ENCODE measurements around the gene ZBTB7C. TPM values are rescaled to one million over a fixed set of nuclear protein-coding genes. Genes with fewer than 3 reads are reported as not detected.

The ZBTB7C gene
- polyA plus RNA-seq, 1 donor = 1.7 TPM

DNA sequence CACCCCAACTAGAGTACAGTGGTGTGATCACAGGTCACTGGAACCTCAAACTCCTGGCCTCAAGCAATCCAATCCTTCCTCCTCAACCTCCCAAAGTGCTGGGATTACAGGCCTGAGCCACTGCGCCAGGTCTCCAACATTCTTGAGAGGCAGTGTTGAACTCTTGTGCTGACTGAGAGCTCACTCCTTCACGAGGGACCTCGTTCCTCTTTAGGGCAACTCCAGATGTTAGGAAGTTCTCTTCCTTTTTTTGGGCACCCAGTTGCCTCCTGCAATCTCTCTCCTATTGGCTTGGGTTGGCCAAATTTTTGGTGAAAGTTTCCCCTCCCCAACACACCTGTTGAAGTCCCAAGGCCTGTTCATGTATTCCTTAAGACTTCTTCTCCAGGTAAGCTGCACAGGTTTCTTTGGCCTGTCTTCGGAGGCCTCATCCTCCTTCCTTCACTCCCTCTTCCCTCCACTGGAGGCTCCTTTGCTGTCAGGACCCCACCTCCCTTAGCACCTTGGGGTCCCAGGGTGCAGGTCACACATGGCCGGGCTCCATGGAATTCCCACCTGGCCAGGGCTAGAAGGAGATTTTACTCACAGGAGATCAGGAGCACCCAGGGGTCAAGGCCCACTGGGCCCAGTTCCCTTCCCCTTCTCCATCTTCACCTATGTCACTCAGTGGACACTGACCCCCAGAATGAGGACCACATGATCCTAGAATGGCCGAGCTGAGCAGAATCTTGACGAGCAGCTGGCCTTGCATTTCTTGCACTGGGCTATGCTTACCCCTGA lies 384.1 kb downstream of the ZBTB7C start:
- no CpG with 5 or more reads among the region's 7 CpGs for whole genome bisulfite sequencing (ENCODE audit: insufficient coverage, low lambda C conversion rate)
- peaks cover 4% of the 10 kb centered on the region for H3K4me1 ChIP-seq (ENCODE audit: control insufficient read depth, insufficient read depth, low read length)
- no peak for DNase-seq

DNA sequence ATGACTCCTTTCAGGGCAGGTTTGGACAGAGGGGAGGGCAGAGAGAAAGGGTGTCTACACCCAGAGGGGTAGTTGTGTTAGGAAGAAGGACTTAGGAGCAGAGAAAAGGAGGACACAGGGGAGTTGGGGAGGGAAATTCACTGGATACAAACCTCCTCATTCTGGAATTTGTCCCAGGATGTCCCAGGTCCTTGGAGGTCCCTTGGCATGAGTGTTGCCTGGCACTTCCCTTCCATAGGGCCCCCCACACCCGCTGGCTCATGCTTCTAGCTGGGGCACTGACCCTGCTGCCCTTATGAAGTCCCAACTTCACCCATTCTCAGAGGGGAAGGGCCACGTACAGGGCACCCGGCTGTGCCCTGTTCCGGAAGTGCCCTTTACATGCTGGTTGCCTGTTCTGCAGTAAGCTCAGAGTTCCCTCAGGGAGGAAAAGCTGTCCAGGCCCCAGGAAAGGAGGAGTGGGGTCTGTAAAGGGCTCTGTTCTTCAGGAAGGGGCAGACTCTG lies 385.1 kb downstream of the ZBTB7C start:
- Histone ChIP-seq H3K4me3 (ENCODE audit: low read length) (no peak overlapping the region), H3K27ac (ENCODE audit: low read length) (no peak overlapping the region), H3K9me3 (ENCODE audit: control insufficient read depth, low read depth, low read length) (no peaks in the 10 kb centered on the region), H3K27me3 (ENCODE audit: control insufficient read depth, insufficient read depth, low read length) (peaks cover 16% of the 10 kb centered on the region), H3K36me3 (ENCODE audit: control insufficient read depth, insufficient read depth, low read length) (no peaks in the 10 kb centered on the region), H3K4me1 (ENCODE audit: control insufficient read depth, insufficient read depth, low read length) (peaks cover 4% of the 10 kb centered on the region)
- no CpG with 5 or more reads among the region's 4 CpGs for WGBS (ENCODE audit: insufficient coverage, low lambda C conversion rate)
- no peak for DNase-seq

More for the DNA sequence above, 384.1 kb downstream of the ZBTB7C start:
- H3K27ac ChIP-seq (ENCODE audit: low read length) = no peak overlapping the region
- H3K9me3 ChIP-seq (ENCODE audit: control insufficient read depth, low read depth, low read length) = no peaks in the 10 kb centered on the region
- H3K27me3 ChIP-seq (ENCODE audit: control insufficient read depth, insufficient read depth, low read length) = peaks cover 16% of the 10 kb centered on the region
- no peak overlapping the region for H3K4me3 ChIP-seq (ENCODE audit: low read length)
- no peaks in the 10 kb centered on the region for H3K36me3 ChIP-seq (ENCODE audit: control insufficient read depth, insufficient read depth, low read length)

DNA sequence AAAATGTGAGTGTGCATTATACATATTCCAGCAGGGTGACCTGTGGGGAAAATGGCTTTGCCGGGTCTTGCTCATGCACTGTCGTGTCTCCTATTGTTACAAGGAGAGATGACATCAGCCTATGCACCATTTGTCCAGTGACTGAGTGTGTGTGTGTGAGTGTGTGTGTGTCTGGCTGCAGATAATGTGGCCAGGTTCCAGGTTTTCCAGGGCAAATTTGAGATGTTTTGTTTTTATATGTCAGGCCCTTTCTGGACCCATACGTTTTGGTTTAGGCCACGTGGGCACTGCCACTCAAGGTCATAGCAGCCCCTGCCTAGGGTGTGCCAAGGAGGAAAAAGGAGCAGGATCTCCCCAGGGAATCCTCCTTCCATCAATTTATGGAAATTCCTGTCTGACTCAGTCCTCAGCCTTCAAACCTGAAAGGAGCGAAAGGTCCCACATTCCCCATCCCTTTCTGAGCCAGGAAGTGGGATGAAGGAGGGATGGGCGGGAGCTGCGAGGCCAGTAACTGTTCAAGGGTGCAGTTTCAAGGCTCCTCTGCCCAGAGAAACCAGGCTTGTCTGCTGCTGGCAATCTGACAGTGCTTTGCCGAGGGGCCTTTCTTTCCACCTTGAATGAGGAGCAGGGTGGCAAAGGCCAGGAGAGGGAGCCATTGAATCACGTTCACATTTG lies 385.7 kb downstream of the ZBTB7C start:
- no peak overlapping the region for H3K4me3 ChIP-seq (ENCODE audit: low read length)
- peaks cover 4% of the 10 kb centered on the region for H3K4me1 ChIP-seq (ENCODE audit: control insufficient read depth, insufficient read depth, low read length)
- no peak overlapping the region for H3K27ac ChIP-seq (ENCODE audit: low read length)
- H3K9me3 ChIP-seq (ENCODE audit: control insufficient read depth, low read depth, low read length) = no peaks in the 10 kb centered on the region
- H3K36me3 ChIP-seq (ENCODE audit: control insufficient read depth, insufficient read depth, low read length) = no peaks in the 10 kb centered on the region
- H3K27me3 ChIP-seq (ENCODE audit: control insufficient read depth, insufficient read depth, low read length) = peaks cover 20% of the 10 kb centered on the region
- DNase-seq = peak; percentile 35 to 58
- no CpG with 5 or more reads among the region's 9 CpGs for WGBS (ENCODE audit: insufficient coverage, low lambda C conversion rate)

DNA sequence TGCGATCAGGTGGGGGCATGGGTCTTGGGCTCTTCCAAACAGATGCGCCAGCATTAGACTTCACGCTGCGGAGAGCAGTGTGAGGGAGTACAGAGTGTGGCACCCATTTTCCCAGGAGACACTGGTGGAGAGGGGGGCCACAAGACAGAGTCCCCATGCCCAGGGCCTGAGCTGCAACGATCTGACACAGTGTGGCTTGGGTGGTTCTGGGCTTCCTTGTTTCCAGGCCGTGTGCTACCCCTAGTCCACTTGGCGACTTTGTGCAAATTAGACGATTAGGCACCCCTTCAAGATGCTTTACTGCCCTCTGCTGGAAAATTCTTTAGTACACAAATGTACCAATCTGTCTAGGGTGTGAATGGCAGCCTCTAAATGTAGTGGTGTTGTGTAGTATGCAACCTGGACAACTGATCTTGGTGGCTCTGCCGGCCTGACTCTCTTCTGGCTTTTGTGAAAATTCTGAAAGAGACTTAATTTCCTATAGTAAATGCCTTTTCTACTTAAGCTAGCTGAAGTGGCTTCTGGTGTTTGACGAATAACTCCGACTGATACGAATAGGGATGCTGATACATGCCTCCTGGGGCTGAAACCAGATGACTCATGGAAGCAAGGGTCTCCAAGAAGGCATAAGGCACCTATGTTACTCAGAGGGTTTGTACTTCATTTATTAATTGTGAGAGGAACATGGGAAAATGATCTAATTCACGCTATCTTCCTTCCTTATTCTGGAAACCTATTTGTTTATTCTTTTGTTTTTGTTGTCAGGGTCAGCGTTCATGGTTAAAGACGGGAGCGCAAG lies 386.5 kb downstream of the ZBTB7C start:
- Histone ChIP-seq H3K36me3 (ENCODE audit: control insufficient read depth, insufficient read depth, low read length) (no peaks in the 10 kb centered on the region), H3K27me3 (ENCODE audit: control insufficient read depth, insufficient read depth, low read length) (peaks cover 25% of the 10 kb centered on the region), H3K4me3 (ENCODE audit: low read length) (no peak overlapping the region), H3K27ac (ENCODE audit: low read length) (no peak overlapping the region), H3K4me1 (ENCODE audit: control insufficient read depth, insufficient read depth, low read length) (peaks cover 4% of the 10 kb centered on the region), H3K9me3 (ENCODE audit: control insufficient read depth, low read depth, low read length) (no peaks in the 10 kb centered on the region)
- DNase-seq = peak in 1 of 2 donors; percentile 47
- WGBS (ENCODE audit: insufficient coverage, low lambda C conversion rate) = 100% methylated on average over 1 of the region's 16 CpGs

DNA sequence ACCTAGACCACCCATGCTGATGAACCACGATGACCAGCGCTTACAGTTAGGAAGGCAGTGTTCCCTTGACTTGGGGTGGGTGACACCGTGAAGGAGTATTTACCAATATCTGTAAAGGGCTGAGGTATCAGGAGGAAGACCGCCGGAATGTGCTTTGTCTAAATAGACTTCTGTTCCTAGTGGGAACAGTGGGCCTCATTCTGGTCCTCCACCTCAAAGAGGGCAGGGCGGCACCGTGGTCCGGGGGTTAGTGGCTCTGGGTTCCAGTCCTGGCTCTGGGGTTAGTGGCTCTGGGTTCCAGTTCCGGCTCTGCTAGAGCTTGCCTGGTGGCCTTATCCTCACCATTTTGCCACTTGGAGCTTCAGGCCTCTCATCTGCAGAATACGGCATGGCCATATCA lies 387.2 kb downstream of the ZBTB7C start:
- no peak overlapping the region for H3K27ac ChIP-seq (ENCODE audit: low read length)
- no peak for DNase-seq
- no CpG with 5 or more reads among the region's 10 CpGs for WGBS (ENCODE audit: insufficient coverage, low lambda C conversion rate)
- no peaks in the 10 kb centered on the region for H3K9me3 ChIP-seq (ENCODE audit: control insufficient read depth, low read depth, low read length)
- no peak overlapping the region for H3K4me3 ChIP-seq (ENCODE audit: low read length)
- H3K36me3 ChIP-seq (ENCODE audit: control insufficient read depth, insufficient read depth, low read length) = no peaks in the 10 kb centered on the region
- peaks cover 4% of the 10 kb centered on the region for H3K4me1 ChIP-seq (ENCODE audit: control insufficient read depth, insufficient read depth, low read length)
- peaks cover 30% of the 10 kb centered on the region for H3K27me3 ChIP-seq (ENCODE audit: control insufficient read depth, insufficient read depth, low read length)

DNA sequence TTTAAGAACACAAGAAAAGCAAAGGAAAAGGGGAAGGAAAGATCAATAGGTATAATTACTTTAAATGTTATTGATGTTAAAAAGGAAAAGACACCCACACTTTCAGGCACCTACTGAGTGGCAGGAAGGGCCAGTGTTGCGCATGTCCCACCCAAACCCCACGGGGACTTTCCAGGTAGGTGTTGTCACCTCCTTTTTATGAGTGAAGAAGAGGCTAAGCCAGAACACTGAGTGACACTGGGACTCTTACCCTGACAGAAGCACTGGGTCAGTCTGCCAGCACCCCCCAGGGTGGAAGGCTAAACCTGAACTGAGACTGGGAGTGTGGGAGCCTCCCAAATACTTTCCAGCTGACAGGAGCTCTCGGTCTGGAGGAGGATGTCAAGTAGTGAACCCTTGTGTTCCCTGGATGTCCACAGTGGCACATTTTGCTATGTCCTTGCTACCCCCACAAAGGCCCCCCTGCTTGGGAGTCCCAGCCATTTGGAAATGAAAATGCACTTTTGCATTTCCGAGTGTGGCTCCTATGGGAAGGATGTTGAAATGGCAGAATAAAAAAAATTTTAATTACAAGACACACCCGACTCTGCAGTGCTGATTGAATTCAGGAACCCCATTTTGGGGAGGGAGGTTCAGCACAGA lies 387.8 kb downstream of the ZBTB7C start:
- peaks cover 4% of the 10 kb centered on the region for H3K4me1 ChIP-seq (ENCODE audit: control insufficient read depth, insufficient read depth, low read length)
- H3K27me3 ChIP-seq (ENCODE audit: control insufficient read depth, insufficient read depth, low read length) = peaks cover 35% of the 10 kb centered on the region
- no peaks in the 10 kb centered on the region for H3K36me3 ChIP-seq (ENCODE audit: control insufficient read depth, insufficient read depth, low read length)
- H3K9me3 ChIP-seq (ENCODE audit: control insufficient read depth, low read depth, low read length) = no peaks in the 10 kb centered on the region
- 100% methylated on average over 1 of the region's 5 CpGs for WGBS (ENCODE audit: insufficient coverage, low lambda C conversion rate)
- H3K27ac ChIP-seq (ENCODE audit: low read length) = no peak overlapping the region
- no peak for DNase-seq
- H3K4me3 ChIP-seq (ENCODE audit: low read length) = no peak overlapping the region

DNA sequence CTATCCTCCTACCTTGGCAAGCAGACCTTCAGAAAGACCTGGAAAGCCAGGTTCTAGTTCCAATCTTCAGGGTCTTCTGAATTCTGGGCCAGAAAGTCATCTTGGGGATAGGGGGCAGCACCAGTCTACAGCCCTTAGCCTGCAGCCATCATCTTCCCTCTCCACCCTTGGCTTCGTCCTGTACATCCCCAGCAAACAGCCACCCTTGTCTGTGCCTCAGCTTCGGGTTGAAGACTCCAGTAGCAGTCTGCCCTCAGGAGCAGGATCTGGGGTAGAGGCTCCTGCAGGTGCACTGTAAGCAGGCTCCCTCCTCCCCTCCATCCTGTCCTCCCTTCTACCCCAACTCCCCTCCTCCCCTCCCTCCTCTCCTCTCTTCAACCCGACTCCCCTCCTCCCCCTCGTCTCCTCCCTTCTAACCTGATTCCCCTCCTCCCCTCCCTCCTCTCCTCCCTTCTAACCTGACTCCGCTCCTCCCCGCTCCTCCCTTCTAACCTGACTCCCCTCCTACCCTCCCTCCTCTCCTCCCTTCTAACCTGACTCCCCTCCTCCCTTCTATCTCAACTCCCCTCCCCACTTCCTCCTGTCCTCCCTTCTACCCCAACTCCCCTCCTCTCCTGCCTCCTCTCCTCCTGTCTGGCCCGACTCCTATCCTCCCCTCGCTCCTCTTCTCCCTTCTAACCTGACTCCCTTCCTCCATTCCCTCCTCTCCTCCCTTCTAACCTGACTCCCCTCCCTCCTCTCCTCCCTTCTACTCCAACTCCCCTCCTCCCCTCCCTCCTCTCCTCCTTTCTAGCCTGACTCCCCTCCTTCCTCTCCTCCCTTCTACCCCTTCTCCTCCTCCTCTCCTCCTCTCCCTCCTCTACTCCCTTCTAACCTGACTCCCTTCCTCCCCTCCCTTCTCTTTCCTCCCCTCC lies 388.6 kb downstream of the ZBTB7C start:
- no peak for DNase-seq
- peaks cover 4% of the 10 kb centered on the region for H3K4me1 ChIP-seq (ENCODE audit: control insufficient read depth, insufficient read depth, low read length)
- H3K27ac ChIP-seq (ENCODE audit: low read length) = no peak overlapping the region
- no peaks in the 10 kb centered on the region for H3K9me3 ChIP-seq (ENCODE audit: control insufficient read depth, low read depth, low read length)
- H3K27me3 ChIP-seq (ENCODE audit: control insufficient read depth, insufficient read depth, low read length) = peaks cover 35% of the 10 kb centered on the region
- no peak overlapping the region for H3K4me3 ChIP-seq (ENCODE audit: low read length)
- no peaks in the 10 kb centered on the region for H3K36me3 ChIP-seq (ENCODE audit: control insufficient read depth, insufficient read depth, low read length)
- WGBS (ENCODE audit: insufficient coverage, low lambda C conversion rate) = 44% methylated on average over 4 of the region's 8 CpGs

DNA sequence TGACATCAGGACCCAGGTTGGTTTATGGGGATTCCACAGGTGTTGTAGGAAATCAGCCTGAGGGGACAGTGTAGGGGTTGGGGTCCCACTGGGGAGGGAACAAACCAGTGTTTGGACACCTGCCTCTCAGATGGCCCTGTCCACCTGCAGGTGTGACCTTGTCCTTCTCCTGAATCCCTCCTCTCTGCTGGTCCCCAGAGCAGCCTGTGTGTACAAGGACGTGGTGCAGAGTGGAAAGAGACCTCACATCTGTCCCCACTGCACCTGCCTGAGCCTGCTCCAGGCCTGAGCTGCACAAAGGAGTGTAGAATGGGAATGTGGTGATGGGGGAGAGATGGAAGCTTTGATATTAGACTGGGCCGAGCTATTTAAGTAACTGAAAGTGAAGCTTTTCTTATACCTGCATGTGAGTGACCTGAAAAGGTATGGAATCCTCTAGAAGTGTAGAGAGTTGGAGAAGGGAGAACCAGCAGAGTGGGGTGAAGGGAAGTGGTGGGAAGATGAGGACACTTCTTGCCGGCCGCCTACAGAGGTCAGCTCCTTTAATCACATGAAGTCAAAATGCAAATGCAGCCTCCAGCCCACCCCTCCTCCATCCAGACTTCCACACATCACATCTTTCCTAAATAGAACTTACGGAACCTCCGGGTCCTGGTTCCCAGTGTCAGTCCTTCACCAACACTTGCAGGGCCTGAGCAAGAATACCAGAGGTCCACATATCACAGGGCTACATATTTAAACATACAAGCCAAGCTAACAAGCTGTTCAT lies 389.4 kb downstream of the ZBTB7C start:
- Histone ChIP-seq H3K27me3 (ENCODE audit: control insufficient read depth, insufficient read depth, low read length) (peaks cover 35% of the 10 kb centered on the region), H3K4me3 (ENCODE audit: low read length) (no peak overlapping the region), H3K27ac (ENCODE audit: low read length) (no peak overlapping the region), H3K9me3 (ENCODE audit: control insufficient read depth, low read depth, low read length) (no peaks in the 10 kb centered on the region), H3K36me3 (ENCODE audit: control insufficient read depth, insufficient read depth, low read length) (no peaks in the 10 kb centered on the region), H3K4me1 (ENCODE audit: control insufficient read depth, insufficient read depth, low read length) (peaks cover 4% of the 10 kb centered on the region)
- no CpG with 5 or more reads among the region's 6 CpGs for WGBS (ENCODE audit: insufficient coverage, low lambda C conversion rate)
- DNase-seq = no peak

DNA sequence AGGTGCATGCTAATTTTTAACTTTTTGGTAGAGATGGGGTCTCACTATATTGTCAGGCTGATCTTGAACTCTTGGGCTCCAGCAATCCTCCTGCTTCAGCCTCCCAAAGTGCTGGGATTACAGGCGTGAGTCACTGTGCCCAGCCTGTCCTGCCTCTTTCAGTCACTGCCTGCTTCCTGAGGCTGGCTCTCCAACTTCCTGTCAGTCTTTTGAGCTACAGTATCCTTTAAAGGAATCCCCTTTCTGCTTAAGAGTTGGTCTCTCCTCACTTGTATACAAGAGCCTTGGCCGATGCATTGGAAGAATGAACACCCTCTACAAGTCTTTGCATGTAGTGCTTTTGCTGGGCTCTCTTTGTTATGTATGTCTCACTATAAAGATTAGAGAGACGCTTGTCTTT lies 390.3 kb downstream of the ZBTB7C start:
- H3K4me3 ChIP-seq (ENCODE audit: low read length) = no peak overlapping the region
- H3K27me3 ChIP-seq (ENCODE audit: control insufficient read depth, insufficient read depth, low read length) = peaks cover 35% of the 10 kb centered on the region
- H3K4me1 ChIP-seq (ENCODE audit: control insufficient read depth, insufficient read depth, low read length) = peaks cover 4% of the 10 kb centered on the region
- DNase-seq = no peak
- WGBS (ENCODE audit: insufficient coverage, low lambda C conversion rate) = no CpG with 5 or more reads among the region's 3 CpGs
- H3K9me3 ChIP-seq (ENCODE audit: control insufficient read depth, low read depth, low read length) = no peaks in the 10 kb centered on the region
- H3K27ac ChIP-seq (ENCODE audit: low read length) = no peak overlapping the region
- H3K36me3 ChIP-seq (ENCODE audit: control insufficient read depth, insufficient read depth, low read length) = no peaks in the 10 kb centered on the region

Data from large intestine (tissue), 3 donors.